Raji (cell line): ENCODE measurements around the gene SEMA3C.

Source experiments
- POLR2A ChIP-seq: IDR thresholded peaks from 2 replicates; pipeline ENCODE4 v1.6.1; 2011; ENCODE audit warnings: low read depth, low read length, control low read depth; ENCODE audit not compliant: insufficient read depth

The SEMA3C gene

GRCh38 chr7:80879849-80880248, 39.0 kb downstream of the SEMA3C start:
- TF ChIP-seq POLR2A = no peak

GRCh38 chr7:80876894-80877414, 41.9 kb downstream of the SEMA3C start:
- TF ChIP-seq POLR2A = no peak

- TF ChIP-seq POLR2A = no peak
Measured at GRCh38 chr7:80875537-80876120, 43.2 kb downstream of the SEMA3C start.

- TF ChIP-seq POLR2A = no peak
Measured at GRCh38 chr7:80873140-80873539, 45.7 kb downstream of the SEMA3C start.

- no peak for TF ChIP-seq POLR2A
Measured at GRCh38 chr7:80871228-80871627, 47.6 kb downstream of the SEMA3C start.

GRCh38 chr7:80870813-80871212, 48.0 kb downstream of the SEMA3C start:
- no peak for TF ChIP-seq POLR2A

GRCh38 chr7:80869821-80870751, 48.8 kb downstream of the SEMA3C start:
- TF ChIP-seq POLR2A = no peak

GRCh38 chr7:80869106-80869784, 49.6 kb downstream of the SEMA3C start:
- TF ChIP-seq POLR2A = no peak

GRCh38 chr7:80868566-80868965, 50.3 kb downstream of the SEMA3C start:
- no peak for TF ChIP-seq POLR2A

- TF ChIP-seq POLR2A = no peak
Measured at GRCh38 chr7:80860554-80860953, 58.3 kb downstream of the SEMA3C start.

- TF ChIP-seq POLR2A = no peak
Measured at GRCh38 chr7:80859272-80859970, 59.4 kb downstream of the SEMA3C start.

- TF ChIP-seq POLR2A = no peak
Measured at GRCh38 chr7:80858141-80858903, 60.5 kb downstream of the SEMA3C start.

GRCh38 chr7:80856769-80857168, 62.1 kb downstream of the SEMA3C start:
- no peak for TF ChIP-seq POLR2A

- no peak for TF ChIP-seq POLR2A
Measured at GRCh38 chr7:80851896-80852476, 66.9 kb downstream of the SEMA3C start.
